ENCODE measurements around the gene CAPN7. TPM values are rescaled to one million over a fixed set of nuclear protein-coding genes. Genes with fewer than 3 reads are reported as not detected.

The CAPN7 gene
- total RNA-seq, 2 donors from 2014 or later: 32.6 to 41.2 TPM

GRCh38 chr3:15290736-15291135 lies 84.7 kb downstream of the CAPN7 start:
- TF ChIP-seq CTCF (conservative IDR thresholded peaks at IDR 0.05): no peak
- Histone ChIP-seq H3K27me3 (ENCODE audit: control insufficient read depth, insufficient read depth, low read length, poor library complexity, severe bottlenecking) (no peaks in the 10 kb centered on the region), H3K4me3 (ENCODE audit: low read length) (no peak overlapping the region), H3K4me1 (ENCODE audit: control insufficient read depth, insufficient read depth, low read length) (no peaks in the 10 kb centered on the region), H3K36me3 (ENCODE audit: control insufficient read depth, insufficient read depth, low read length) (peaks cover 9% of the 10 kb centered on the region), H3K27ac (ENCODE audit: low read depth, low read length) (no peak overlapping the region), H3K9me3 (ENCODE audit: control insufficient read depth, low read length) (no peaks in the 10 kb centered on the region), H3K9ac (ENCODE audit: extremely low read depth, low read length, poor library complexity, severe bottlenecking) (no peak overlapping the region)
- Mint-ChIP-seq H3K4me1 (peaks cover 11% of the 10 kb centered on the region), H3K27ac (no peak overlapping the region), H3K36me3 (ENCODE audit: low read depth) (peaks cover 23% of the 10 kb centered on the region), H3K9me3 (no peaks in the 10 kb centered on the region), H3K4me3 (no peak overlapping the region), H3K27me3 (ENCODE audit: insufficient read depth) (no peaks in the 10 kb centered on the region)
- DNase-seq: no peak
- WGBS, 2 experiments (ENCODE audit: insufficient coverage in 1 of 2, insufficient read length in 1 of 2): 94% methylated on average over 3 of the region's 3 CpGs; no CpG with 5 or more reads in 1 of the 2 experiments

DNA sequence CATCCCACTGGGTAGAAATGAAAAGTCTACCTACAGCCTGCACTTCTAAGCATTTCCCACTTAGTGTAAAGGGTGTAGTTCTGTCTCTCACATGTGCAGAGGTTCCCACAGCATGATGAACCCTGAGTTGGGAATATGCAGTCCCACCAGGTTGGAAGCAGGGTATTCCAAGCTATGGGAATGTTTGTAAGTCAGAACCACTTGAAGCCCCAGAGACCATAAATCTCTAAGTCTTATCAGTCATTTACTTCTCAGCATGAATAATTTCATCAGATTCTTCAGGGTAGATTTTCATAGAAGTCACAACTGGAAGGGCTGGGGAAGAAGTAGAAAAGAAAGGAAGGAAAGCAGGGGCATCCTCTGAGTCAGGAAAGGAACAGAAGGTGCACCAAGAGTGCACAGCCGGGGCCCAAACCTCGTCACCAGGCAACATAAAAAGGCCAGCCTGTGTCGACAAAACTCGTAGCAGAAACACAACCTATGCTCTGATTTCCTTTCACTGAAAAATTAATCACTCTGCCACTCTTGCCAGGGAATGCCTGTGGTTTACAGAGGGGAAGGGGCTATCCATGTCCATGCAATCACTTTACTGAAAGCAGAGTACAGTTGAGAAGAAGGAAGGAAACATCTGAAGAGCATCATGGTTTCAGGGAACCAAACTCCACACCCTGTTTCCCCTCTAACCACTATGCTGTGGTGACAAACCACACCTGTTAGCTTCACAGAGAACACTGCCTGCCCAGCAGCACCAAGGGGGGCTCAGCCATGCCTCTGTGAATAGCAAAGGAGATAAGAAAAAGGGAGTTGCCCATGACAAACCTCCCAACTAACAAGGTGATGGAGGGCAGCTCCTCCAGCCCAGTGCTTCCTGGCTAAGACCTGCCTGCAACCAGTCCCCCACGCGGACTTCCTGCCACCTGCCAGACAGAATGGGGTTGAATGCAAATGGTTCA lies 85.8 kb downstream of the CAPN7 start:
- Histone ChIP-seq H3K27ac (ENCODE audit: low read depth, low read length) (no peak overlapping the region), H3K4me1 (ENCODE audit: control insufficient read depth, insufficient read depth, low read length) (no peaks in the 10 kb centered on the region), H3K27me3 (ENCODE audit: control insufficient read depth, insufficient read depth, low read length, poor library complexity, severe bottlenecking) (no peaks in the 10 kb centered on the region), H3K9ac (ENCODE audit: extremely low read depth, low read length, poor library complexity, severe bottlenecking) (no peak overlapping the region), H3K4me3 (ENCODE audit: low read length) (no peak overlapping the region), H3K9me3 (ENCODE audit: control insufficient read depth, low read length) (no peaks in the 10 kb centered on the region), H3K36me3 (ENCODE audit: control insufficient read depth, insufficient read depth, low read length) (peaks cover 7% of the 10 kb centered on the region)
- Mint-ChIP-seq H3K4me1 (peaks cover 7% of the 10 kb centered on the region), H3K27ac (no peak overlapping the region), H3K27me3 (ENCODE audit: insufficient read depth) (no peaks in the 10 kb centered on the region), H3K4me3 (no peak overlapping the region), H3K9me3 (no peaks in the 10 kb centered on the region), H3K36me3 (ENCODE audit: low read depth) (peaks cover 25% of the 10 kb centered on the region)
- TF ChIP-seq CTCF (conservative IDR thresholded peaks at IDR 0.05): no peak
- DNase-seq: no peak
- 92 to 93% methylated on average over 4 to 6 of the region's 6 CpGs for WGBS, 2 experiments (ENCODE audit: insufficient coverage in 1 of 2, insufficient read length in 1 of 2)

- Histone ChIP-seq H3K27ac (ENCODE audit: low read depth, low read length) (no peak overlapping the region), H3K9me3 (ENCODE audit: control insufficient read depth, low read length) (no peaks in the 10 kb centered on the region), H3K36me3 (ENCODE audit: control insufficient read depth, insufficient read depth, low read length) (peaks cover 10% of the 10 kb centered on the region), H3K4me3 (ENCODE audit: low read length) (no peak overlapping the region), H3K27me3 (ENCODE audit: control insufficient read depth, insufficient read depth, low read length, poor library complexity, severe bottlenecking) (no peaks in the 10 kb centered on the region), H3K9ac (ENCODE audit: extremely low read depth, low read length, poor library complexity, severe bottlenecking) (no peak overlapping the region), H3K4me1 (ENCODE audit: control insufficient read depth, insufficient read depth, low read length) (no peaks in the 10 kb centered on the region)
- WGBS, 2 experiments (ENCODE audit: insufficient coverage in 1 of 2, insufficient read length in 1 of 2): 93 to 97% methylated on average over 9 to 13 of the region's 13 CpGs
- no peak overlapping the region for H3K4me3 Mint-ChIP-seq
- no peak for DNase-seq
- no peak for TF ChIP-seq CTCF (conservative IDR thresholded peaks at IDR 0.05)
- H3K4me1 Mint-ChIP-seq: peaks cover 7% of the 10 kb centered on the region
- H3K27ac Mint-ChIP-seq: no peak overlapping the region
- no peaks in the 10 kb centered on the region for H3K27me3 Mint-ChIP-seq (ENCODE audit: insufficient read depth)
- no peaks in the 10 kb centered on the region for H3K9me3 Mint-ChIP-seq
- peaks cover 23% of the 10 kb centered on the region for H3K36me3 Mint-ChIP-seq (ENCODE audit: low read depth)
These were observed 86.9 kb downstream of the CAPN7 start for GRCh38 chr3:15292765-15293522.
